DMS 273 (cell line): ENCODE results near the gene VIP.

Source experiments
- DNase-seq: peaks from one replicate; lab custom pipeline; 2025; ENCODE audit not compliant: unreplicated experiment; lab: John Stamatoyannopoulos, UW

Gene VIP

GRCh38 chr6:152776833-152777232 is 26.2 kb downstream of the VIP start:
- no peak for DNase-seq

GRCh38 chr6:152783217-152783878 is 32.8 kb downstream of the VIP start:
- no peak for DNase-seq

DNA sequence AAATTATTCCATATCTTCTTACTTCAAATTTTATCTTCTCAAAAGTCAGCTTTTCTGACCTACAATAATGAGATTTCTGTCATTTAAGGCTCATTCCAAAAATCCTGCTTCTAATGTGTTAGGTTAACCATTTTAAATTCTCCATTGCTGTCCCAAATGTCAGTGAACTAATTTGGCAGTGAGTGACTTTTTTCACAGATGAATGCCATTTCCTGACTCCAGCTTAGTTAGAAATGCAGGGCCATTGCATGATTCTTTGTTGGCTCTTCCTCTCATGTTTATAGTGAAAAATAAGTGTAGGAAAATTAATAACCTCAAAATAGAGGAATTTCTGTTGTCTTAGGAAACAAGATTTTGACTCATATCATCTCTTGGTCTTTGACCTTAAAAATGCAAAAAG is 44.1 kb downstream of the VIP start:
- DNase-seq, result no peak

DNA sequence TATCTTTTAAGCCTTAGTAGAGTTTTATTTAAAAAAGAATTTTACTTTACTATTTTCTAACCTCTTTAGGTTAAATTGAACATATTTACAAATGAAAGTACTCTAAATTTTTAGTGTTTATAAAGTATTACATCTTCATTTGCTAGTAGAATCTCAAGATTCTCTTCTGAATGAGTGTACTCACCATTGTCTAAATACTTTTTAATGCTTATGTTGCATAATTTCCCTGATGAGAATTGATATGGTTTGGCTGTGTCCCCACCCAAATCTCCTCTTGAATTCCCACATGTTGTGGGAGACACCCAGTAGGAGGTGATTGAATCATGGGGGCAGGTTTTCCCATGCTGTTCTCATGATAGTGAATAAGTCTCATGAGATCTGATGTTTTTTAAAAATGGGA is 53.6 kb downstream of the VIP start:
- DNase-seq, result no peak
